Heart left ventricle (tissue), 13 donors: ENCODE data around the gene PLCXD3.

Experiments
- POLR2A ChIP-seq, 2 donors: fragments of 450-650 bp; IDR thresholded peaks; one replicate each; pipeline ENCODE4 v1.6.1; 2017; ENCODE audit warnings: antibody characterized with exemption in 2 of 2, mild to moderate bottlenecking in 2 of 2, moderate library complexity in 2 of 2
- TF ChIP-seq, protein P1 (sequence below), 12 donors: fragments of 200-600 bp; sonication (generic) in 4 of 12; IDR thresholded peaks; one replicate each; pipeline versions ENCODE4 v1.5.0 to v1.8.0; 2018 to 2022; ENCODE audit warnings: antibody characterized with exemption in 12 of 12, mild to moderate bottlenecking in 5 of 12
- donor health status: ischemic (EF 13 %, LVEDD 7.1; RV severe dilation, severe dysfunction).
- donor health status: DM: no; HTN: yes; CAD: no.
- donor health status: DM: no; HTN: no; CAD: no.
- donor health status: ischemic (EF 25% LVEDD 6.9; RV normal size, moderate dysfunction).
- donor health status: ischemic (EF 25% LVEDD 5.7; RV mildly dilated, moderate dysfunction).
- donor health status: ischemic (EF 35%, LVEDD 5.7; RV mildly dilated, moderate dysfunction).
- donor health status: nonischemic (EF 11% LVEDD 7.7; RV severe dilation, severe dysfunction).
- donor health status: DM: yes; HTN: yes; CAD: no.
- donor health status: PGD.
- donor health status: ischemic (EF 29% LVEDD 5.4; RV normal size, mild dysfunction).
- donor health status: nonischemic (EF 23%, LVEDD 6.1; RV moderate dilation, normal function).

- TF ChIP-seq, protein P1, sequence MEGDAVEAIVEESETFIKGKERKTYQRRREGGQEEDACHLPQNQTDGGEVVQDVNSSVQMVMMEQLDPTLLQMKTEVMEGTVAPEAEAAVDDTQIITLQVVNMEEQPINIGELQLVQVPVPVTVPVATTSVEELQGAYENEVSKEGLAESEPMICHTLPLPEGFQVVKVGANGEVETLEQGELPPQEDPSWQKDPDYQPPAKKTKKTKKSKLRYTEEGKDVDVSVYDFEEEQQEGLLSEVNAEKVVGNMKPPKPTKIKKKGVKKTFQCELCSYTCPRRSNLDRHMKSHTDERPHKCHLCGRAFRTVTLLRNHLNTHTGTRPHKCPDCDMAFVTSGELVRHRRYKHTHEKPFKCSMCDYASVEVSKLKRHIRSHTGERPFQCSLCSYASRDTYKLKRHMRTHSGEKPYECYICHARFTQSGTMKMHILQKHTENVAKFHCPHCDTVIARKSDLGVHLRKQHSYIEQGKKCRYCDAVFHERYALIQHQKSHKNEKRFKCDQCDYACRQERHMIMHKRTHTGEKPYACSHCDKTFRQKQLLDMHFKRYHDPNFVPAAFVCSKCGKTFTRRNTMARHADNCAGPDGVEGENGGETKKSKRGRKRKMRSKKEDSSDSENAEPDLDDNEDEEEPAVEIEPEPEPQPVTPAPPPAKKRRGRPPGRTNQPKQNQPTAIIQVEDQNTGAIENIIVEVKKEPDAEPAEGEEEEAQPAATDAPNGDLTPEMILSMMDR (IDR thresholded peaks at IDR 0.05): no peak
- TF ChIP-seq POLR2A (IDR thresholded peaks at IDR 0.05): no peak
Observed at GRCh38 chr5:41447650-41448510, 62.5 kb downstream of the PLCXD3 start.
